NK-92 treated with Interleukin-12 subunit alpha and Interleukin-12 subunit beta, amount 100 ng/mL, for 24 hours (cell line): ENCODE measurements around the gene GPATCH3.
A peak's percentile ranks its signal among the peaks of the same experiment; 100 is the strongest.
"Not testable (repeated sequence)": the region's sequence is repeated elsewhere in the genome, so short reads cannot be mapped to it uniquely, and the experiment has no call there.

Source experiments
- DNase-seq: peaks from one replicate; lab custom pipeline; 2025; lab: John Stamatoyannopoulos, UW

The GPATCH3 gene

GRCh38 chr1:26900001-26900814 lies at the start of gene GPATCH3:
Gene GPATCH3, minus strand, starts transcription at chr1:26900467. Its CDS starts 25 bp downstream, at chr1:26900442.
- peak; percentile 63 for DNase-seq

GRCh38 chr1:26949926-26950319 lies 49.7 kb upstream of the GPATCH3 start:
- no peak for DNase-seq

- no peak for DNase-seq
These were observed 49.1 kb upstream of the GPATCH3 start for GRCh38 chr1:26949266-26949925.

- DNase-seq: not testable (repeated sequence)
These were observed 48.4 kb upstream of the GPATCH3 start for GRCh38 chr1:26948725-26949057.

GRCh38 chr1:26946270-26946669 lies 46.0 kb upstream of the GPATCH3 start:
- DNase-seq: no peak

- no peak for DNase-seq
These were observed 45.5 kb upstream of the GPATCH3 start for GRCh38 chr1:26945728-26946127.

GRCh38 chr1:26945138-26945537 lies 44.9 kb upstream of the GPATCH3 start:
- no peak for DNase-seq

- DNase-seq: no peak
These were observed 42.4 kb upstream of the GPATCH3 start for GRCh38 chr1:26942656-26943055.

- no peak for DNase-seq
These were observed 41.0 kb upstream of the GPATCH3 start for GRCh38 chr1:26941311-26941710.

- no peak for DNase-seq
These were observed 38.4 kb upstream of the GPATCH3 start for GRCh38 chr1:26938659-26939025.

GRCh38 chr1:26938004-26938658 lies 37.9 kb upstream of the GPATCH3 start:
- no peak for DNase-seq

GRCh38 chr1:26936823-26937222 lies 36.6 kb upstream of the GPATCH3 start:
- DNase-seq: no peak

GRCh38 chr1:26932531-26932930 lies 32.3 kb upstream of the GPATCH3 start:
- no peak for DNase-seq

GRCh38 chr1:26923711-26924110 lies 23.4 kb upstream of the GPATCH3 start:
- DNase-seq: no peak

- no peak for DNase-seq
These were observed 22.6 kb upstream of the GPATCH3 start for GRCh38 chr1:26922901-26923300.

- no peak for DNase-seq
These were observed 22.1 kb upstream of the GPATCH3 start for GRCh38 chr1:26922431-26922729.

- DNase-seq: peak; percentile 98
These were observed 21.5 kb upstream of the GPATCH3 start, which contains the start of gene NUDC for GRCh38 chr1:26921540-26922430. Gene NUDC, plus strand, starts transcription at chr1:26921743. Its CDS starts 106 bp downstream, at chr1:26921849.

- DNase-seq: no peak
These were observed 20.9 kb upstream of the GPATCH3 start for GRCh38 chr1:26921126-26921539.

GRCh38 chr1:26915204-26915842 lies 15.1 kb upstream of the GPATCH3 start:
- no peak for DNase-seq

- DNase-seq: no peak
These were observed 13.7 kb upstream of the GPATCH3 start, which contains the start of gene NR0B2 for GRCh38 chr1:26913754-26914619. Gene NR0B2, minus strand, starts transcription at chr1:26913975. Its CDS starts 35 bp downstream, at chr1:26913940.

GRCh38 chr1:26913389-26913753 lies 13.1 kb upstream of the GPATCH3 start:
- no peak for DNase-seq
